ENCODE results near the gene SYCP2L.

DNA sequence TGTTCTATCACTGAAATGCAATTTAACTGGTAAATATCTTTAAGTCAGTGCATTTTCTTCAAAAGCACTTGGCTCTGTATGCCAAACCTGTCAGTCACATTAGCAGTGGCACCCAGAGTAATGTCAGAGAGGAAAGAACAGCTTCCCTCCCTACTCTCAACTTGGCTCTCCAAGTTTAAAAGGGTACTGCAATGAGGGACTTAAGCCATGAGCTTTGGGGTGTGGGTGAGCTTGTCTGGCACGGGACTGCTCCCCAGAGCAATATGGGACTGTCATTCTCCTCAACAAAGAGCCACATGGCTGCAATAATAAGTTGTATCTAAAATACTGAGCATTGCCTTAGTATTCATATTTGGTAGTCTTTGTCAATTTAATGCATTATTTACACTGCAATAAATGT lies 9.0 kb upstream of the SYCP2L start:
- TF ChIP-seq, protein P1, sequence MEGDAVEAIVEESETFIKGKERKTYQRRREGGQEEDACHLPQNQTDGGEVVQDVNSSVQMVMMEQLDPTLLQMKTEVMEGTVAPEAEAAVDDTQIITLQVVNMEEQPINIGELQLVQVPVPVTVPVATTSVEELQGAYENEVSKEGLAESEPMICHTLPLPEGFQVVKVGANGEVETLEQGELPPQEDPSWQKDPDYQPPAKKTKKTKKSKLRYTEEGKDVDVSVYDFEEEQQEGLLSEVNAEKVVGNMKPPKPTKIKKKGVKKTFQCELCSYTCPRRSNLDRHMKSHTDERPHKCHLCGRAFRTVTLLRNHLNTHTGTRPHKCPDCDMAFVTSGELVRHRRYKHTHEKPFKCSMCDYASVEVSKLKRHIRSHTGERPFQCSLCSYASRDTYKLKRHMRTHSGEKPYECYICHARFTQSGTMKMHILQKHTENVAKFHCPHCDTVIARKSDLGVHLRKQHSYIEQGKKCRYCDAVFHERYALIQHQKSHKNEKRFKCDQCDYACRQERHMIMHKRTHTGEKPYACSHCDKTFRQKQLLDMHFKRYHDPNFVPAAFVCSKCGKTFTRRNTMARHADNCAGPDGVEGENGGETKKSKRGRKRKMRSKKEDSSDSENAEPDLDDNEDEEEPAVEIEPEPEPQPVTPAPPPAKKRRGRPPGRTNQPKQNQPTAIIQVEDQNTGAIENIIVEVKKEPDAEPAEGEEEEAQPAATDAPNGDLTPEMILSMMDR (tag by site-specific recombination; IDR thresholded peaks at IDR 0.05), result no peak
- TF ChIP-seq ZNF133 (tag by site-specific recombination; IDR thresholded peaks at IDR 0.05), result no peak
- no peak for TF ChIP-seq SP2 (tag by site-specific recombination; IDR thresholded peaks at IDR 0.05)
- TF ChIP-seq, protein P2, sequence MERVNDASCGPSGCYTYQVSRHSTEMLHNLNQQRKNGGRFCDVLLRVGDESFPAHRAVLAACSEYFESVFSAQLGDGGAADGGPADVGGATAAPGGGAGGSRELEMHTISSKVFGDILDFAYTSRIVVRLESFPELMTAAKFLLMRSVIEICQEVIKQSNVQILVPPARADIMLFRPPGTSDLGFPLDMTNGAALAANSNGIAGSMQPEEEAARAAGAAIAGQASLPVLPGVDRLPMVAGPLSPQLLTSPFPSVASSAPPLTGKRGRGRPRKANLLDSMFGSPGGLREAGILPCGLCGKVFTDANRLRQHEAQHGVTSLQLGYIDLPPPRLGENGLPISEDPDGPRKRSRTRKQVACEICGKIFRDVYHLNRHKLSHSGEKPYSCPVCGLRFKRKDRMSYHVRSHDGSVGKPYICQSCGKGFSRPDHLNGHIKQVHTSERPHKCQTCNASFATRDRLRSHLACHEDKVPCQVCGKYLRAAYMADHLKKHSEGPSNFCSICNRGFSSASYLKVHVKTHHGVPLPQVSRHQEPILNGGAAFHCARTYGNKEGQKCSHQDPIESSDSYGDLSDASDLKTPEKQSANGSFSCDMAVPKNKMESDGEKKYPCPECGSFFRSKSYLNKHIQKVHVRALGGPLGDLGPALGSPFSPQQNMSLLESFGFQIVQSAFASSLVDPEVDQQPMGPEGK (tag by site-specific recombination; IDR thresholded peaks at IDR 0.05), result no peak
- TF ChIP-seq ZNF121 (tag by site-specific recombination; IDR thresholded peaks at IDR 0.05), result no peak
- TF ChIP-seq YY1 (tag by site-specific recombination; IDR thresholded peaks at IDR 0.05), result no peak
- TF ChIP-seq, protein P3, sequence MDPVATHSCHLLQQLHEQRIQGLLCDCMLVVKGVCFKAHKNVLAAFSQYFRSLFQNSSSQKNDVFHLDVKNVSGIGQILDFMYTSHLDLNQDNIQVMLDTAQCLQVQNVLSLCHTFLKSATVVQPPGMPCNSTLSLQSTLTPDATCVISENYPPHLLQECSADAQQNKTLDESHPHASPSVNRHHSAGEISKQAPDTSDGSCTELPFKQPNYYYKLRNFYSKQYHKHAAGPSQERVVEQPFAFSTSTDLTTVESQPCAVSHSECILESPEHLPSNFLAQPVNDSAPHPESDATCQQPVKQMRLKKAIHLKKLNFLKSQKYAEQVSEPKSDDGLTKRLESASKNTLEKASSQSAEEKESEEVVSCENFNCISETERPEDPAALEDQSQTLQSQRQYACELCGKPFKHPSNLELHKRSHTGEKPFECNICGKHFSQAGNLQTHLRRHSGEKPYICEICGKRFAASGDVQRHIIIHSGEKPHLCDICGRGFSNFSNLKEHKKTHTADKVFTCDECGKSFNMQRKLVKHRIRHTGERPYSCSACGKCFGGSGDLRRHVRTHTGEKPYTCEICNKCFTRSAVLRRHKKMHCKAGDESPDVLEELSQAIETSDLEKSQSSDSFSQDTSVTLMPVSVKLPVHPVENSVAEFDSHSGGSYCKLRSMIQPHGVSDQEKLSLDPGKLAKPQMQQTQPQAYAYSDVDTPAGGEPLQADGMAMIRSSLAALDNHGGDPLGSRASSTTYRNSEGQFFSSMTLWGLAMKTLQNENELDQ (tag by site-specific recombination; IDR thresholded peaks at IDR 0.05; ENCODE audit: low read depth), result no peak
- TF ChIP-seq, protein P4, sequence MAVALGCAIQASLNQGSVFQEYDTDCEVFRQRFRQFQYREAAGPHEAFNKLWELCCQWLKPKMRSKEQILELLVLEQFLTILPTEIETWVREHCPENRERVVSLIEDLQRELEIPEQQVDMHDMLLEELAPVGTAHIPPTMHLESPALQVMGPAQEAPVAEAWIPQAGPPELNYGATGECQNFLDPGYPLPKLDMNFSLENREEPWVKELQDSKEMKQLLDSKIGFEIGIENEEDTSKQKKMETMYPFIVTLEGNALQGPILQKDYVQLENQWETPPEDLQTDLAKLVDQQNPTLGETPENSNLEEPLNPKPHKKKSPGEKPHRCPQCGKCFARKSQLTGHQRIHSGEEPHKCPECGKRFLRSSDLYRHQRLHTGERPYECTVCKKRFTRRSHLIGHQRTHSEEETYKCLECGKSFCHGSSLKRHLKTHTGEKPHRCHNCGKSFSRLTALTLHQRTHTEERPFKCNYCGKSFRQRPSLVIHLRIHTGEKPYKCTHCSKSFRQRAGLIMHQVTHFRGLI (tag by site-specific recombination; IDR thresholded peaks at IDR 0.05), result no peak
- TF ChIP-seq, protein P5, sequence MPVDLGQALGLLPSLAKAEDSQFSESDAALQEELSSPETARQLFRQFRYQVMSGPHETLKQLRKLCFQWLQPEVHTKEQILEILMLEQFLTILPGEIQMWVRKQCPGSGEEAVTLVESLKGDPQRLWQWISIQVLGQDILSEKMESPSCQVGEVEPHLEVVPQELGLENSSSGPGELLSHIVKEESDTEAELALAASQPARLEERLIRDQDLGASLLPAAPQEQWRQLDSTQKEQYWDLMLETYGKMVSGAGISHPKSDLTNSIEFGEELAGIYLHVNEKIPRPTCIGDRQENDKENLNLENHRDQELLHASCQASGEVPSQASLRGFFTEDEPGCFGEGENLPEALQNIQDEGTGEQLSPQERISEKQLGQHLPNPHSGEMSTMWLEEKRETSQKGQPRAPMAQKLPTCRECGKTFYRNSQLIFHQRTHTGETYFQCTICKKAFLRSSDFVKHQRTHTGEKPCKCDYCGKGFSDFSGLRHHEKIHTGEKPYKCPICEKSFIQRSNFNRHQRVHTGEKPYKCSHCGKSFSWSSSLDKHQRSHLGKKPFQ (tag by site-specific recombination; IDR thresholded peaks at IDR 0.05), result no peak
- TF ChIP-seq ZNF677 (tag by site-specific recombination; IDR thresholded peaks at IDR 0.05), result no peak
- TF ChIP-seq KLF7 (tag by site-specific recombination; IDR thresholded peaks at IDR 0.05; ENCODE audit: borderline replicate concordance), result no peak
- TF ChIP-seq, protein P6, sequence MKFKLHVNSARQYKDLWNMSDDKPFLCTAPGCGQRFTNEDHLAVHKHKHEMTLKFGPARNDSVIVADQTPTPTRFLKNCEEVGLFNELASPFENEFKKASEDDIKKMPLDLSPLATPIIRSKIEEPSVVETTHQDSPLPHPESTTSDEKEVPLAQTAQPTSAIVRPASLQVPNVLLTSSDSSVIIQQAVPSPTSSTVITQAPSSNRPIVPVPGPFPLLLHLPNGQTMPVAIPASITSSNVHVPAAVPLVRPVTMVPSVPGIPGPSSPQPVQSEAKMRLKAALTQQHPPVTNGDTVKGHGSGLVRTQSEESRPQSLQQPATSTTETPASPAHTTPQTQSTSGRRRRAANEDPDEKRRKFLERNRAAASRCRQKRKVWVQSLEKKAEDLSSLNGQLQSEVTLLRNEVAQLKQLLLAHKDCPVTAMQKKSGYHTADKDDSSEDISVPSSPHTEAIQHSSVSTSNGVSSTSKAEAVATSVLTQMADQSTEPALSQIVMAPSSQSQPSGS (tag by site-specific recombination; IDR thresholded peaks at IDR 0.05; ENCODE audit: low read depth), result no peak
- TF ChIP-seq GFI1B (tag by site-specific recombination; IDR thresholded peaks at IDR 0.05), result no peak
